NCI-H2171 treated with DMSO at 0.1 percent for 48 hours (cell line): ENCODE measurements around the gene UPP2.

Experiments
- DNase-seq: peaks from one replicate; lab custom pipeline; 2025; lab: John Stamatoyannopoulos, UW

The UPP2 gene

DNA sequence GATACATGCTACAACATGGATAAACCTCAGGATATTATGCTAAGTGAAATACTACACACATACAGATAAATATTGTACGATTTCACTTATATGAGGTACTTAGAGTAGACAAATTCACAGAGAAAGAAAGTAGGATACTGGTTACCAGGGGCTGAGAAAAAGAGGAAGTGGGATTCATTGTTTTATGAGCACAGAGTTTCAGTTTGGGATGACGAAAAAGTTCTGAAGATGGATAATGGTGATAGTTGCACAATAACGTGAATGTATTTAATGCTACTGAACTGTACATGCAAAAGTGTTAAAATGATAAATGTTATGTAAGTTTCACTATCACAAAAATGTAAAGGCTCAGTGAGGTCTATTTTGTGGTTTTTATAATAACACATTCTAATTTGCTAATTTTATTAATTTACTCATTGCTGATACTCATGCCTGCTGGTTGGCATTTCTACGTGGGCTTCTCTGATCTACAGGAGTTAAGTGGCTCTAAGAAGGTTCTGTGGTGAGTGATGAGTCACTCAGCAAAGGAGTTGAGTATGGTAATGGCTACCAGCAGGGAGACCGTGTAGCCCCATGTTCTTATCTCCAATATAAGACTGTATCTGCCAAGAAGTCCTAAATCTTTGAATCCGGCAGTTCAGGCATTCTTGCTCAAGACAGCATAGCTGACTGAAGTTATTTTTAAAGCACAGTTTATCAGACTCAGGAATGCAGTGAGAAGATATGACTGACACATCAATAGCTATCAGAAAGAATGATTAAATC is 41.1 kb downstream of the UPP2 start:
- DNase-seq: no peak

DNA sequence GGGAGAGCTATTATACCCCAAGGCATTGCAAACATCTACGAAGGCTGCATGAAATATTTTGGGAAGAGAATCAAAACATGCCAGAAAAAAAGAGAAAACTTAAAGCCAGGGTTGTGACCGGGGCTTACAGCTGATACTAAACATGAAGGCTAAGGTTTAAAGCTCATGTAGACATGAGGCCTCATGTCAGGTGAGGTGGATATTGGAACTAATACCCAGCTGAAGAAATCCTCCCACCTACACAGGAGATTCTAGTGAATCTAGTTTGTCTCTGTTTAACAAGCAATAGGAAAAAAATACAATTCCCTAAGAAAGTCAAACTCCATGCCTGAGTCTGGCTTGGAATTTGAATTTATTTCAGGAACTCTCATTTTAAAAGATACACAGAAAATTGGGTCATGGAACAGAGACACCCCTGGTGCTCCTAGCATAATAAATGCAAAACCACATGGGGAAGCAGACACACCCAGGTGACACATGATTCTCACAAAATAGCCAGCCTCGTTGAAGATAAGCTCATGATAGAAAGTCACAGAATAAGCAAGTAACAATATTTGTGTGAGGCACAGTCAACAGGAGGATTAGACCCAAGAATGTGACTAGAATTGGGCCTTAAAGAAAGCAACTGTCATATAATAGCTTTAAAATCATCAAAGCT is 42.2 kb downstream of the UPP2 start:
- no peak for DNase-seq

DNA sequence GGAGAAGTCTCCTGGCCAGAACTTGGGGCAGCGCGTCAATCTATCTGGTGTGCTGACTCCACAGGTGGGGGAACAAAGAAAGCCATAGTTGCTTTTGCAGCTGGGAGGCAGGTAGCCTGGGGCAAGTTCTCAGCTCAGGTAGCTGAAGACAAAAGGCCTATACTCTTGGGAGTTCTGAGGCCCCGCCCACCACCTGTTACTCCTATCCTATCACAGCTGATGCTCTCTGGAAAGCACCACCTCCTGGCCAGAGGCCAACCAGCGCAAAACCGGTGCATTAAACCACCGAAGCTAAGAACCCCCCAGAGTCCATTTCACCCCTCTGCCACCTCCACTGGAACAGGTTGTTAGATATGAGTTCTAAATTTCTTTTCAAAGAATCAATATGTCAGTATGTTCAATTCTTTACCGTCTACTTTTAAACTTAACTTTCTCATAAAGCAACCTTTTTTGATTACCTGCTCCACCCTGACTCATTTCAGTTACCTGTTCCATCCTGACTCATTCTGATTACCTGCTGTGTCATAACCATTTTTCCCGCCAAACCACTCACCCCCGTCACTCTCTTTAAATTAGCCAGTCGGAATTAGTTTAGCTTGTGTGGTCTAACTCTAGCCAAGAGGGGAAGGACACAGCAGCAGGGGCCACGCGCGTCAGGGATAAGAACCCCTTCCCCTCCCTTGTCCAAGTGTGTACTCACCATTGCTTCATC is 43.4 kb downstream of the UPP2 start:
- DNase-seq: peak; percentile 32

DNA sequence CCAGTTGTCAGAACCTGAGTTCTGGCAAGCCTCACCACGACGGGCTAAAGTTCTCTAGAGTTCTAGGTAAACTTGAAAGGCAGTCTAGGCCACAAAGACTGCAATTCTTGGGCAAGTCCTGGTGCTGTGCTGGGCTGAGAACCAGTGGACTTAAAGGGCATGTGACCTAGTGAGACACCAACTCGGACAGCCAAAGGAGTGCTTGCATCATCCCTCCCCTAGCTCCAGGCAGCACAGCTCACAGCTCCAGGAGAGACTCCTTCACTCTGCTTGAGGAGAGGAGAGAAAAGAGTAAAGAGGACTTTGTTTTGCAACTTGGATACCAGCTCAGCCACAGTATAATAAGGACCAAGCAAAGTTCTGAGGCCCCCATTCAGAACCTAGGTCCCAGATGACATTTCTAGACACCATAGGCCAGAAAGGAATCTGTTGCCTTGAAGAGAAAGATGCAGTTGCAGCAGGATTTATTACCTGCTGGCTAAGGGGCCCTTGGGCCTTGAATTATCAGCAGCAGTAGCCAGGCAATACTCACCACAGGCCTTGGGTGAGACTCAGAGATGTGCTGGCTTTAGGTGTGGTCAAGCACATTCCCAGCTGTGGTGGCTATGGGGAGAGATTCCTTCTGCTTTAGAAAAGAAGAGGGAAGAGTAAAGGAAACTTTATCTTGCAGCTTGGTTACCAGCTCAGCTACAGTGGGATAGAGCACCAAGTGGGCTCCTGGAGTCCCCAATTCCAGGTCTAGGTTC is 51.8 kb downstream of the UPP2 start:
- DNase-seq: no peak

DNA sequence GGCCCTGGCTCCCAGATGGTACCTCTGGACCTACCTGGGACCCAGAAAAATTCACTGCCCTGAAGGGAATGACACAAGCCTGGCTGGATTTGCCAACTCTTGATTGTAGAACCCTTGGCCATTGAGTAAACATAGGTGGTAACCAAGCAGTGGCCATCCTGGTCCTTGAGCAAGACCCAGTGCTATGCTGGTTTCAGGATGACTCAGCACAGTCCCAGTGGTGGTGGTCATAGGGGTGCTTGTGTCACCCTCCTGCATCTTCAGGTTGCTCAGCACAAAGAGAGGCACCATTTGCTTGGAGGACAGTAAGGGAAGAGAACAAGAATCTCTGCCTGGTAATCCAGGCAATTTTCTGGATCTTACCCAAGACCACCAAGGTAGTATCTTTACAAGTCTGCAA is 52.9 kb downstream of the UPP2 start:
- no peak for DNase-seq

DNA sequence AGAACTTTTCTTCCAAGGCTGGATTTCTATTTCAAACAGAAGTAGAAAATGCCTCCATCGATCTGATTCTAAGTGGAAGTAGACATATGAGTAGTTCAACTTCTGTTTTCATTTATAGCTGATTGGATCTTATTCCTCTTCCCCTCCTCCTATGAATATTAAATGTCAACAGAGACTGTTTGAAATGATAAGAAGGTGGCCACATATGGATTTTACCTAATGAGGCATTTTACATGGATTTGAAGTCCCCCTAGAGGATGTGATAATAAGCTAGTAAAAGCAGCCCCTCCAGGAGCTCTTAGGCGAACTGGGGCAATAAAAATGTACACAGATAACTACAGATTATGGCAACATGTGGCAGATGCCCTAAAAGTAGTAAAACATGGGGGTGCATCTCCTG is 71.0 kb downstream of the UPP2 start:
- peak; percentile 59 for DNase-seq

DNA sequence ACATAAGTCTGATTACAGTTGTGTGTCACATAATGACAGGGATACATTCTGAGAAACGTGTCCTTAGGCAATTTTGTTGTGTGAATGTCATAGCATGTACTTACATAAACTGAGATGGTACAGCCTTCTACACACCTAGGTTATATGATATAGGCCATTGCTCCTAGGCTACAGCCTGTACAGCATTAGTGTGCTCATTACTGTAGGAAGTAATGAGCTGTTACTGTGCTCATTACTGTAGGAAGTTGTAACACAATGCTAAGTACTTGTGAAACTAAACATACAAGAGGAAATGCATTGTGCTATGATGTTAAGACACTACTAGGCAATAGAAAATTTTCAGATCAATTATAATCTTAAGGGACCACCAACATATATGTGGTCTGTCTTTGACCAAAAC is 72.8 kb downstream of the UPP2 start:
- DNase-seq: no peak

DNA sequence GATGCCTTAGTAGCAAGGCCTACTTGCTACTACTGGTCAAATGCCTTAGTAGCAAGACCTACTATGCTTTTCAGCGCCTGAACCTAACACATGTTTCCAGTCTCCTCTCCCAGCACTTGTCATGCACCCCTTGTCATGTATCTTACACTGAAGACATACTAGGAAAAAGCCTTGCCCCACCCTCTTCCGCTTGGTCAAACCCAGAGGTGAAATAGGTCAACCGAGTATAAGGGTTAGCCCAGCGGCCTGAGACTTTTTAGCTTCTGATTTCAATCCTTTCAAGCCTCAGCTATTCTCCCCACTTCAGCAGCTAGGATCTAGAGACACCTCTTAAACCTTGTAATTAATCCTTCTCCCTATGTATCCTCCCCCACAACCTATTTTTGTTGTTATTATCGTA is 73.3 kb downstream of the UPP2 start:
- DNase-seq: no peak

DNA sequence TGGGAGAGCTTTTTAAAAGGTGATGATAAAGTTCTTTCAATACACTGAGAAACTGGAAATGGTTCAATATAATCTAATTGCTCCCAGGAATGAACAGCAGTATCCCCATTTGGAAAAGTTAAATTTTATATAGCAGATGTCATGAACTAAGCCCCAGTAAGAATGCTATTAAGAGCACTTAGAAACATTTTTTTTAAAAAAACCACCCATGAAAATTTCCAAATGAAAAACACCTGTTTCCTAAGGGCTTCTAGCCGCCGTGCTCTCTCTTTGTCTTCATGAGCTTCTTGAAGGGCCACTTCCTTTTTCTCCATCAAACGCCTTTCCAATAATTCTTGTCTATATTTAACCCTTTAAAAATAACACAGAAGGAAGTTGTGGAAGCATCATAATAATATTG is 77.0 kb downstream of the UPP2 start:
- DNase-seq: no peak

DNA sequence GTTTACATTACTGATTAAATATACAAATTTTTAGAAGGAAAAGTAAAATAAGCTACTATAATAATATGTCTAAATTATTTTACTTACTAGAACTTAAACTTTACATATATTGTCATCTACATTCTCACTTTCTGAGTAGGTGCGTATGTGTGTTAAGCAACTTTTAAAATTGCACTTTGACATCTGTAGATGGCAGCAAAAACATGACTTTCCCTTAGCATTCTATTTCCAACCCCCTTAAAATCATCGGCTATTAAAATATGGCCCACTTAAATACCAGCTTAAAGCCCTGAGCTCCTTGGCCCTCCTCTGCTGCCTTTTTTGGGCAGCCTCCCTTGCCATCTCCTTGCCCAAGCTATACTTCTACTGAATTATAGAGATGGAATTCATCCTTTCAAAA is 78.0 kb downstream of the UPP2 start:
- DNase-seq: peak; percentile 50

DNA sequence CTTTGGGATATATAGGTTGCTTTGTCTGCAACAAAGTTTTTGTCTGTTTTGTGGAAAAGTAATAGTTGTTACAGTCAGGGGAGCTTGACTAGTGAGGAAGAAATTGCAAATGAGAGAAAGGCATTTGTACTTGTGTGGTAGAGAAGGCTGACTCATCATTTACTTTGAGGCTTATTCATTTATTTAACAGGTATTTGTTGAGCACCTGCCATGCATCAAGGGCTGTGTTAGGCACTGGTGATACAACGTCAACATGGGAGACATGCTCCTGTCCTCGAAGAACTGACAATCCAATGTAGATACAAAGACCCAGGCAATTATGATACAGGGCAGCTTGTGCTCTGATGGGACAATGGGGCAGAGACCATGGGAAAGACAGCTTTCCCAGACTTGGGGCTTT is 79.5 kb downstream of the UPP2 start:
- no peak for DNase-seq

DNA sequence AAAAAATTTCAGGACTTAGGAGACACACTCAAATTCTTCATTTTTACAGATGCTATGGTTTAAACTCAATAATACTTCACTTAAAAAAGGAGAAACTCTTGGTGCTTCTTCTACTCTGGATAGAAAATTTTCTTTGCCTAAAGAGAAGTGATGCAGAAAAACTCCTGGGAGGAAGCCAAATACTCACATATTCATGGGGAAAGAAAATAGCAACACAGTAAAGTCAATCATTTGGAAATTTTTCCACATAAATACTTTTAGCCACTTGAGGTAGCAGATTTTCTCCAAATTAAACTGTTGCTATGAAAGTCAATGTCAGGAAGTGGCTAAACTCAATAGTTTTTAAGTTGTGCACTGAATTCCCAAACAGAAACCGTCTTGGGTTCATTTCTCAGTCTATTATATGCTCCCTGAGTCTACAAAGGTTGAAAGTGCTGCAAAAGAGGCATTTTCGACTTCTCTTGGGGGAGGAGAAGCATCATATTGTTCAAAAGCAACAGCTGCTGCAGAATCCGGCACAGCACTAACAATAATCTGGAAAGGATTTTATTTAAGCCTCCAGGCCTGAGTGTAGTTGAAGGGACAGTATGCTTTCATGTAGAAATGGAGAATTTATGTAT is 81.1 kb downstream of the UPP2 start:
- peak; percentile 9 for DNase-seq

DNA sequence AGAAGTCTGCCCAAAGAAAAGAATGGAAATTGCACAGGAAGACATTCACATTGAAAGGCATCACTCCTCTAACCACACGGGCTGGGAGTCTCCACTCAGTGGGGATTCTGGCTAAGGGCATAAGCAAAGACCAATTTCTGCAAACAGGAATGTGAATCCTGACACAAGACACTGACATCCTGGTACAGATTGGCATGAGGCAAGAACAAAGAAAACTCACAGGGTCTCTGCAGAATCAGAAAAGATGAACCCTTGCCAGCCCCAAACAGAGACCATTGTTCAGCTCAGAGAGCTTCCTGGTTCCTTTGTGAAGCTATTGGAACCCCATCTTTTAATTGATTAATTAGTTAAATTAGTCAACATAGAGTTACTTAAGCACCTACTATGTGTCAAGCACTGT is 82.3 kb downstream of the UPP2 start:
- DNase-seq: no peak

DNA sequence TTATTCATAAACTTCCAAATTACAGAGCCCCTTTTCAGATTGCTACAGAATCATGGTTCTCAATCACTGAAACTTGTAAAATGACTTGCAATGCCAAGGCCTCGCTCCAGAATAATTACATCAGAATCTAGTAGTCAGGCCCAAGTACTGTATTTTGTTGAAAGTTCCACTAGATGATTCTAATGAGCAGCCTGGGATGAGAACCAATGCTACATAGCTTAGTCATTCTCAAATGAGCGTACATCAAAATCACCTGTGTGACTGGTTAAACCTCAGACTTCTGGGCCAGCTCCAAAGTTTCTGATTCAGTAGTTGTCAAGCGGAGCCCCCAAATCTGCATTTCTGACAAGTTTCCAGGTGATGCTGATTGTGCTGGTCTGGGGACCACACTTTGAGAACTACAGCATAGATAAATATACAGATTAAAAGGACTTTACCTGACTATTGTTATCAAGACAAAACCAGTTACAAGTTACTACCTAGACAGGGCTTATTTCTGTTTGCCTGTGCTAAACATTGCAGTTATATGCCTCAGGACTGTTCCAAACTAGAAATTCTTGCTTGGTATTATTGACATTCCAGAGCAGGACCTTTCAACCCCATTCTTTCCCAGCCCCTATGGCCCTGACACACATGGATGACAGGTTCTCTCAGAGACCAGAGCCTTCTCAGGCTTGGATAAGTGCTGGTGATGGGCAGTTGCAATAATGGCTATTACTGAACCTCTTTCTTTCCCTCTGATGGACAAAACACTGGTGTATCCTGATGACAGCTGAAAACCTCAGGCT is 83.1 kb downstream of the UPP2 start:
- no peak for DNase-seq
